Memory B cell (primary cell): ENCODE data around the gene LUZP2.

Source experiments
- ATAC-seq: fragments of 150-1000 bp; cut with Tn5 transposase; 2 replicates; pipeline ENCODE4 v1.10.0; 2021; ENCODE audit warnings: low read depth, mild to moderate bottlenecking, moderate library complexity
- DNase-seq, 2 donors: peaks; one replicate each; pipeline ENCODE4 v3.0.0; 2022; ENCODE audit warnings: low spot score in 2 of 2
- H3K27ac Mint-ChIP-seq: one replicate; pipeline ENCODE4 v1.8.0; 2022; ENCODE audit warnings: mild to moderate bottlenecking, moderate library complexity, mixed read lengths
- H3K27me3 Mint-ChIP-seq: one replicate; pipeline ENCODE4 v1.8.0; 2022; ENCODE audit warnings: mixed read lengths
- H3K36me3 Mint-ChIP-seq: one replicate; pipeline ENCODE4 v1.8.0; 2022; ENCODE audit warnings: mild to moderate bottlenecking, mixed read lengths
- H3K4me1 Mint-ChIP-seq: one replicate; pipeline ENCODE4 v1.8.0; 2022; ENCODE audit warnings: mixed read lengths
- H3K4me3 Mint-ChIP-seq: one replicate; pipeline ENCODE4 v1.8.0; 2022; ENCODE audit warnings: mild to moderate bottlenecking, moderate library complexity, mixed read lengths
- H3K9me3 Mint-ChIP-seq: one replicate; pipeline ENCODE4 v1.8.0; 2022; ENCODE audit warnings: mixed read lengths

The LUZP2 gene

DNA sequence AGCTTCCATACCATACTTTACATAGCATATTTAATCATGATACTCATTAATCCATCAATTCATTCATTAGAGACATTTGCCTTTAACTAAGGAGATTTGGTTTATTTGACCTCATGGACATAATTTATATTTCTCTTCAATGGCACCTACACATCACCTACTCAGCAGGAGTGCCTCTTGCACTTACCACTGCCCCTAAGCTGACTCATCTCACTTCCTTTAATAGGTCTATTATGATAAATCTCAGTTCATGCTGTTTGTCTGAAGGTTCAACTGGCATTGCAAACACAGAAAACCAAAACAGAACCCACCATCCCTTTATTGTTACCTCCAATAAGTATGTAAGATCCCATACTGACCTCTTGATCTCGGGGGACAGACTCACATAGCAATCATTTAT, 186.7 kb downstream of the LUZP2 start:
- no peaks in the 10 kb centered on the region for H3K27me3 Mint-ChIP-seq
- H3K36me3 Mint-ChIP-seq: no peaks in the 10 kb centered on the region
- ATAC-seq: no peak
- DNase-seq: no peak
- H3K9me3 Mint-ChIP-seq: no peaks in the 10 kb centered on the region
- H3K4me3 Mint-ChIP-seq: no peak overlapping the region
- H3K27ac Mint-ChIP-seq: no peak overlapping the region
- H3K4me1 Mint-ChIP-seq: no peaks in the 10 kb centered on the region

DNA sequence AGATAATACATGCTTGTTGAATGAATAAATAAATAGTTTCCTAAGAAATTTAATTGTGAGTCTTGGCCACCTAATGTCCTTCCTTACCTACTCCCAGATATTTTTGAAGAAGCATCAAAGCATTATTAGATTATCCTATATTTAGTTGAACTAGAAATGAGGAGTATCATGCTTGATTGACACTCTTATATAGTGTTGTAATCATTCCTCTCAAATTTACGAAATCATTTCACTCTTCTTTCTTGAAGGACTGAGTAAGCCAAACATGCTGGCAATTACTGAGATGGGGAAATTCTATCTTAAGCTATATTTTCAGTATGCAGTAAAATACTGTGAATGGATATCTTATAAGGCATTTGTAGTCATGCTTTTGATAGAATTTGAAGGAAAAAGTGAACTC, 189.0 kb downstream of the LUZP2 start:
- Mint-ChIP-seq H3K27ac (no peak overlapping the region), H3K27me3 (no peaks in the 10 kb centered on the region), H3K36me3 (no peaks in the 10 kb centered on the region), H3K4me3 (no peak overlapping the region), H3K4me1 (no peaks in the 10 kb centered on the region), H3K9me3 (no peaks in the 10 kb centered on the region)
- DNase-seq (no peak), ATAC-seq (no peak)

DNA sequence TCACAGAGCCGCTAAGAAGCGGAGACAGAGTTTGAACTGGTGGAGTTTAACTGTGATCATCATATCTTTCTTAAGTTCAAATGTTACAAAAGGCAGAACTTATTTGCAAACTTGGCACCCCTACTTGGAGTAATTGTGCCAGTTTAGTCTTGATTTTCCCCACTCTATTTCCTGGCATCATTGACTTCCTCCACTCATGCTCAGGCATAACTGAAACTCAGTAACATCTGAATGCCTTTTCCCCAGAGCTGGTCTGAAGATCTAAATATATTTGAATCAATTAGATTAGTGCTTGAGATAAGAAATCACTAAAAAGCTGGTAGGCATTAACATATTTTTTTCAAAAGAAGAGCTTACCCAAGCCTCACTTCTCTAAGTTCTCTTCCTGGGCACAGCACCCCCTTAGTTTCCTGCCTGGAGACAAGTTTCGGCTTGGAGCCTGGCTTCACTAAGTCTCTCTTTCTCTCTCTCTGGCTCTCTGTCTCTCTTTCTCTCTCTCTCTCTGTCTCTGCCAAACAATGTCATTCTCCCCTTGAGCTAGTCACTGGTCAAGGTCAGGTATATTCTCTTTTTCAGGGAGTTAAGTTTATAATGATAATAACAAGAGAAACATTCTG, 190.8 kb downstream of the LUZP2 start:
- H3K27me3 Mint-ChIP-seq: no peaks in the 10 kb centered on the region
- ATAC-seq: no peak
- H3K4me1 Mint-ChIP-seq: no peaks in the 10 kb centered on the region
- no peak overlapping the region for H3K27ac Mint-ChIP-seq
- no peak overlapping the region for H3K4me3 Mint-ChIP-seq
- H3K9me3 Mint-ChIP-seq: no peaks in the 10 kb centered on the region
- DNase-seq: no peak
- H3K36me3 Mint-ChIP-seq: no peaks in the 10 kb centered on the region

DNA sequence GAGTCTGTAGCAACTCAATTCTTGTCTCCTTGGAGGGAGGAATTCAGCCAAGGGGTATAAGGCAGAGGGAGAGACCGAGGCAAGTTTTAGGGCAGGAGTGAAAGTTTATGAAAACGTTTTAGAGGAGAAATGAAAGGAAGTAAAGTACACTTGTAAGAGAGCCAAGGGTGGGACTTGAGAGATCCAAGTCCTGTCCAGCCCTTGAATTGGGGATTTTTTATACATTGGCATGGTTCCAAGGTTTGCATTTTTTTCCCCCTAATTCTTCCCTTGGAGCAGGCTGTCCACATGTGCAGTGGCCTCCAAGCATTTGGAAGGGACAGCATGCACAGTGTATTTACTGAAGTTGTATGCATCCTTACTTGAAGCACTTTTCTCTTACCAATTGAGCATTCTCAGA, 192.1 kb downstream of the LUZP2 start:
- ATAC-seq (no peak), DNase-seq (no peak)
- no peak overlapping the region for H3K27ac Mint-ChIP-seq
- H3K36me3 Mint-ChIP-seq: no peaks in the 10 kb centered on the region
- H3K9me3 Mint-ChIP-seq: no peaks in the 10 kb centered on the region
- H3K4me3 Mint-ChIP-seq: no peak overlapping the region
- no peaks in the 10 kb centered on the region for H3K27me3 Mint-ChIP-seq
- no peaks in the 10 kb centered on the region for H3K4me1 Mint-ChIP-seq

DNA sequence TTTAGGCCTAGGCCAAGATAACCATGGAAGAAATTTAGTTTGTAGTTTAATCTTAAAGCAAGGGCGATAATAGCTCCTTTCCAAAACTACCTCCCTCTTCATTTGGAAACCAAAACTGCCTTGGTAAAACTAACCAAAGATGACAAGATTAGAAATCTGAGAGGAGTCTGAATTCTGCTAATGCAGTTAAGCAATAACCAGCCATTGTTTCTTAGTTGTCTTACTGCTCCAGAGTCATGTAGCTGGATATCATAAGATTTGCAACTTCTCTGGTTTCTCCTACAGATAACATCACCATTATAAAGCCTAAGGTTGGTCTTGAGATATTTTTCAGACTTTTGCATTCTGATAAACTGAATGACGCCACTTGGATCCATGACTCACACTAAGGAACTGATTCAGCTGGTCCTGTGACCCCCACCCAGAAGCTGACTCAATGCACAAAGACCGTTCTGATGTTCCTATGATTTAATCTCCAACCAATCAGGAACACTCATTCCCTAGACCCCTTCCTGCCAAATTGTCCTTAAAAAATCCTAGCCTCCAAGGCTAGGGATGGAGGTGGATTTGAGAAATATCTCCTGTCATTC, 200.8 kb downstream of the LUZP2 start:
- Mint-ChIP-seq H3K36me3 (no peaks in the 10 kb centered on the region), H3K9me3 (peaks cover 5% of the 10 kb centered on the region), H3K4me1 (no peaks in the 10 kb centered on the region), H3K4me3 (no peak overlapping the region), H3K27me3 (no peaks in the 10 kb centered on the region), H3K27ac (no peak overlapping the region)
- ATAC-seq (no peak), DNase-seq (no peak)

DNA sequence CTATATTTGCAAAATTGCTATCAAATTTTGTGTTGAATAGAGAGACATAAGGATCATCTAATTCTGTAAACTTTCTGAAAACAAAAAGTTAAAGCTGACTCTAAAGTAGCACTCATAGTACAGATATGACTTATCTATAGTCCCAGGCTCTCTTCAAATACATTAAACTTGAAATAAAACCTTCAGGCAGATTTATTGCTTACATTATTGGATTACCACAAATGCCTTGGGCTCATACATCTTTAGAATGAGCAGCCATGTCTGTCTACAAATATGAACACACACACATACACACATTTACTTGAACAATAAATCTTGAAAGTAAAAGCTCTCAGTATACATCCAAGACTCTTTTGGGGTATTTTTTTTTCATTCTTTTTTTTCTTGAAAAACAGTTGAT, 207.9 kb downstream of the LUZP2 start:
- Mint-ChIP-seq H3K4me1 (no peaks in the 10 kb centered on the region), H3K9me3 (peaks cover 8% of the 10 kb centered on the region), H3K4me3 (no peak overlapping the region), H3K27me3 (no peaks in the 10 kb centered on the region), H3K27ac (no peak overlapping the region), H3K36me3 (no peaks in the 10 kb centered on the region)
- ATAC-seq (no peak), DNase-seq (no peak)

DNA sequence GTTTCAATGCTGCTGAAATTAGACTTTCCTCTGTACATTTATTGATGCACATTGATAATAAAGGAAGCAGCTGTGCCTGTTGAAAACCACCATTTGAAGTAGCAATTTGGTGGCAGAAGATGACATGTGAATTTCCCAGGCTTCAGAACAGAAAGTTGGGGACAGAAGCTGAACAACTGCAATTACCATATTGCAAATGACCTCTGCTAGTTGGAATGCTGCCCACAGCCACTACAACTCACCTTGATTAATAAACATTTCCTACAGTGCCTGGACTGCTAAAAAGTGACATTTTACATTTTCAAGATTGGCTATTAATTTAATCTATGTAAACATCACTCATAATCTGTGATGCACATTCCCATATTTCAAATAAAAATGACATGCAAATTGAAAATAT, 208.6 kb downstream of the LUZP2 start:
- H3K36me3 Mint-ChIP-seq: no peaks in the 10 kb centered on the region

DNA sequence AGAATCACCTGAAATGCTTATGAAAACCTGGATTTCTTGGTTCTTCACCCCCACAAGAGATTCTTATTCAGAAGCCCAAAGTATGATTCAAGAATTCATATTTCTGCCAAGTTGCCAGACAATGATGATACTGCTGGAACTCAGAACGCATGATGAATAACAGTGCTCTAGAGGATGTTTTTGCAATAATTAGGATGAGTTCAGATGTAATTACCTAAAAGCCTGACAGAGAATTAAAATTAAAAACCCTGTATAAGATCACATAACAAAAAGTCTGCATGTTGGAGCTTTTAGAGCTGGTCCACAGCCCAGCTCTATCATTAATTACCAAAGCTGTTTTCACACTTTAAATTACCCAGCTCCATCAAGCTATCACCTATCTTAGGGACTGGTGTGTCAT, 211.8 kb downstream of the LUZP2 start:
- no peak for ATAC-seq
- Mint-ChIP-seq H3K4me1 (no peaks in the 10 kb centered on the region), H3K27me3 (no peaks in the 10 kb centered on the region), H3K4me3 (no peak overlapping the region), H3K9me3 (peaks cover 8% of the 10 kb centered on the region), H3K36me3 (no peaks in the 10 kb centered on the region), H3K27ac (no peak overlapping the region)
- no peak for DNase-seq

More for the DNA sequence above, 208.6 kb downstream of the LUZP2 start:
- H3K9me3 Mint-ChIP-seq: peaks cover 8% of the 10 kb centered on the region
- no peak overlapping the region for H3K27ac Mint-ChIP-seq
- DNase-seq (no peak), ATAC-seq (no peak)
- no peaks in the 10 kb centered on the region for H3K4me1 Mint-ChIP-seq
- H3K27me3 Mint-ChIP-seq: no peaks in the 10 kb centered on the region
- no peak overlapping the region for H3K4me3 Mint-ChIP-seq

DNA sequence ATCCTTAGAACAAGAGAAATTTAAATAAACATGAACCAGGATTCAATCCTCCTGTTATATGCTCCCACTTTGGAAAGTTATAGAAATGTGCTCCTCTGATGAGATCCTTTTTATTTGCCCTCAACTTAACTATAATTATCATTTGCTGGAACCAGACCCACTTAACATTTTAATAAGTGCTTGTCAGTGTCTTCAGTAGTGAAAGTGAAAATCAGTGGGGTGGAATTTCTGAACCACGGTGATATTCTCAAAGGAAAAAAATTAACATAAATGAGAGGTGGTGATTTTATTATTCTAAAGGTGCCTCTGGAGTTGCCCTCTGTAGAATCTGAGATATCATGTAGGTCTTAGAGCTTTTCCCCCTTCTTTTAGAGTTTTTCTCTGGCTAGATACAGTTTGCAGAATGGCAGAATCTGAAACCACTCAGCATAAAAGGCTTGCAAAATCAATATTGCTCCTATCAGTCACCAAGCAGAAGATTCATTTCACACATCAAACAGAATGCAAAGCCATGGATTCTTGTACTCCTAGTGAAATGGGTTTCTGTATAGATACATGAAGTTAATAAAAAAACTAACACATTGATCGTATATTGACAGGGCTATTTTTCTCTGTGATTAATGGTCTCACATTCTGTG, 213.2 kb downstream of the LUZP2 start:
- no peaks in the 10 kb centered on the region for H3K27me3 Mint-ChIP-seq
- H3K27ac Mint-ChIP-seq: no peak overlapping the region
- H3K4me3 Mint-ChIP-seq: no peak overlapping the region
- H3K9me3 Mint-ChIP-seq: peaks cover 8% of the 10 kb centered on the region
- no peak for DNase-seq
- H3K36me3 Mint-ChIP-seq: no peaks in the 10 kb centered on the region
- ATAC-seq: no peak
- H3K4me1 Mint-ChIP-seq: no peaks in the 10 kb centered on the region

DNA sequence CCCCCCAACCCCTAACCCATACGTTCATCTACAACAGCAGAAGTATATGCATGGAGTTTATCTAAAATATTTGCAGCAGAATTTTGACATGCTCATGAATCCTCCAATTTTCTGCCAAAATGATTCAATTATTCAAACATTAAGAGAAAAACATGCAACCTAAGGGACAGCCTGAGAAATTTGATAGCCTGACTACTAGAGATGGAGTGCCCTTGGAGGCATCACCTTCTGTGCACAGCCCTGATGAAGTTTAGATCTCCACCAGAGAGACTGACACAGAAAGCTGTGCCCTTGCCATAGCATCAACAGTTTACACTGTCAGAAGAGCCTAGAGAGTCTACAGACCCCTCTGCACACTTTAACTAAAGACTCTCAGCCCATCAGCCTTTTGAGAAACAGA, 217.7 kb downstream of the LUZP2 start:
- H3K27me3 Mint-ChIP-seq: no peaks in the 10 kb centered on the region
- H3K9me3 Mint-ChIP-seq: peaks cover 4% of the 10 kb centered on the region
- H3K4me1 Mint-ChIP-seq: no peaks in the 10 kb centered on the region
- ATAC-seq (no peak), DNase-seq (no peak)
- H3K36me3 Mint-ChIP-seq: no peaks in the 10 kb centered on the region
- H3K27ac Mint-ChIP-seq: no peak overlapping the region
- H3K4me3 Mint-ChIP-seq: no peak overlapping the region

DNA sequence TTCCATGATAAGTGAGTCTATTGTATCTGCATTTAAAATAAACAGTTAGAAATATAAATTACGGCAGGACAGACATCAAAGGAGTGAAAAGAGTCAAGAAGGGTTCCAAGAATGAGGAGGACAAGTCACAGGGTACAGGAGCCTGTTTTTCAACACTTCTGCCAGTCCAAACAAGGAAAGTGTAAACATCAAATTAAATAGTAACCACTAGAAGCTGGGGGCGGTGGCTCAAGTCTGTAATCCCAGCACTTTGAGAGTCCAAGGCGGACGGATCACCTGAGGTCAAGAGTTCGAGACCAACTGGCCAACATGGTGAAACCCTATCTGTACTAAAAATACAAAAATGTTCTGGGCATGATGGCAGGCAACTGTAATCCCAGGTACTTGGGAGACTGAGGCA, 219.6 kb downstream of the LUZP2 start:
- DNase-seq (no peak), ATAC-seq (no peak)
- peaks cover 2% of the 10 kb centered on the region for H3K9me3 Mint-ChIP-seq
- H3K36me3 Mint-ChIP-seq: no peaks in the 10 kb centered on the region
- H3K4me1 Mint-ChIP-seq: no peaks in the 10 kb centered on the region
- H3K27me3 Mint-ChIP-seq: no peaks in the 10 kb centered on the region
- no peak overlapping the region for H3K4me3 Mint-ChIP-seq
- H3K27ac Mint-ChIP-seq: no peak overlapping the region

DNA sequence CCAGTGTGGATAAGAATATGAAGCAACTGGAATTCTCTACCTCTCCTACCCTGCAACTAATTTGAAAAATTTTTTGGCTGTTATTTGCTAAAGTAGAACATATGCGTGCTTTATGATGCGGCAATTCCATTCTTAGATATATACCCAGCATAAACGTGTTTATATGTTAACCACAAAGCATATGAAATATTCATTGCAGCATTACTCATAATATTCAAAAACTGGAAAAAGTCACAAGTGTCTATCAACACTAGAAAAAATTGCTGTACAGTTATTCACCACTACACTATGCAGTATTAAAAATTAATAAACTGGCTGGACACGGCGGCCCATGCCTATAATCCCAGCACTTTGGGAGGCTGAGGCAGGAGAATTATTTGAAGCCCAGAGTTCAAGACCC, 226.4 kb downstream of the LUZP2 start:
- peaks cover 4% of the 10 kb centered on the region for H3K9me3 Mint-ChIP-seq
- H3K36me3 Mint-ChIP-seq: no peaks in the 10 kb centered on the region
- H3K27ac Mint-ChIP-seq: no peak overlapping the region
- H3K4me3 Mint-ChIP-seq: no peak overlapping the region
- DNase-seq (no peak), ATAC-seq (no peak)
- H3K4me1 Mint-ChIP-seq: no peaks in the 10 kb centered on the region
- H3K27me3 Mint-ChIP-seq: no peaks in the 10 kb centered on the region

DNA sequence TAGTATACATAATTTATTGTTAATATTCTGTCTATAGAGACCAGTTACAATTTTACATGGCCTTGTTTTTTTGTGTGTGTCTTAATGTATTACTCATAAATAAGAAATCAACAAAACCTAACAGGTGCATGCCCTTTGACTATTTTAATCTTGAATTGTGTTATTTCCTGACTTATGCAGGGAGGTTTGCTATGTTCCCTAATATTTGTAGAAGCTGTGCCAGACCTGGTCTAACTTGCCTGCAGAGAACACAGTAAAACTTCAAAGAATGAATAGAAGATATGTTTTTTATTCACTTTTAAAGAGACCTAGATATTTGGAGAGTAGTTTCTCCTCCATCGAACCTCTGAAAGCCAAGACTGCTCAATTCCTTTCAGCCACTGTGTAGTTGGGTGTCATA, 234.7 kb downstream of the LUZP2 start:
- H3K27ac Mint-ChIP-seq: no peak overlapping the region
- H3K4me3 Mint-ChIP-seq: no peak overlapping the region
- ATAC-seq (no peak), DNase-seq (no peak)
- no peaks in the 10 kb centered on the region for H3K36me3 Mint-ChIP-seq
- H3K27me3 Mint-ChIP-seq: no peaks in the 10 kb centered on the region
- peaks cover 7% of the 10 kb centered on the region for H3K9me3 Mint-ChIP-seq
- H3K4me1 Mint-ChIP-seq: no peaks in the 10 kb centered on the region

DNA sequence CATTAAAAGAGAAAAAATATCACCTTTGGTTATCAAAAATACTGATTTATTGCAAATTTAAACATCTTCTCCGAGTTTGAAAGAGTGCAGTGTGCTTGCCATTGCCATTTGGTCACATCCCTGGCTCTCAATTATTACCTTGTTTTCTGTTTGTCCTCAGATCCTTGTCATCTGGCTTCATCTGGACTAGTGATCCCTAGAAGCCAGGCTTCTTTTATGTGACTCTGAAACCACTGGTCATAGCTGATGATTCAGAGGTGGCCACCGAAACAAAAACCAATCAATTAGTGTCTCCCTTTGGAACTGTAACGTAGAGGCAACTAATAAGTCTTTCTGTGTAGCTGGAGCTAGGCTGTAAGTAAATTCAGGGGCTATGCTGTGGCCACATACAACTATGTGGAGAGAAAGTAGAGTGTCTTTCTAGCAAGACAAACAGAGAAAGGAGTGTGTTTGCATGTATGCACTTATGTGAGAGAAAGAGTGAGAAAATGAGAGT, 237.9 kb downstream of the LUZP2 start:
- no peaks in the 10 kb centered on the region for H3K27me3 Mint-ChIP-seq
- DNase-seq (no peak), ATAC-seq (no peak)
- no peaks in the 10 kb centered on the region for H3K36me3 Mint-ChIP-seq
- H3K4me1 Mint-ChIP-seq: no peaks in the 10 kb centered on the region
- H3K27ac Mint-ChIP-seq: no peak overlapping the region
- H3K9me3 Mint-ChIP-seq: peaks cover 6% of the 10 kb centered on the region
- no peak overlapping the region for H3K4me3 Mint-ChIP-seq

DNA sequence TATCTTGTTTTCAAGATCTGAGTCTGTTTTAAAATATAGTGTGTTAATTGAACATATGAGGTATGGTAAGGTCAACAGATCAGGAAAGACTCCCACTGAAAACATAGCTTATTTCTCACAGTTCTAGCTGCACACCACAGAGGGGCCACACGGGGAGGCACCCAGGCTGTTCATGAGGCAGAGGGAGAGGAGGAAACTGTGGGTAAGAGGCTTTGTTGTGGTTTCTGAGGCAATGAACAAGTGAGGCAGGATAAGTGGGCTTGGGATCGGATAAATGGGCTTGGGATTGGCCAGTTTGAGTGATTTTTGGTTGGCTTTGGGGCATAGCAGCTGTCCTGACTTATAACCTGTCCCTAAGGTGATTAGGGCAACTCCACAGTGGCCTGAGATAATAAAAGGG, 242.1 kb downstream of the LUZP2 start:
- H3K27ac Mint-ChIP-seq: no peak overlapping the region
- no peak for DNase-seq
- no peaks in the 10 kb centered on the region for H3K36me3 Mint-ChIP-seq
- H3K9me3 Mint-ChIP-seq: peaks cover 3% of the 10 kb centered on the region
- no peak for ATAC-seq
- H3K4me3 Mint-ChIP-seq: no peak overlapping the region
- H3K4me1 Mint-ChIP-seq: no peaks in the 10 kb centered on the region
- H3K27me3 Mint-ChIP-seq: no peaks in the 10 kb centered on the region
